Esophagus squamous epithelium (tissue), 5 donors: ENCODE measurements around the gene TMBIM6. TPM values are rescaled to one million over a fixed set of nuclear protein-coding genes. Genes with fewer than 3 reads are reported as not detected.

Source experiments
- DNase-seq: peaks from one replicate; lab custom pipeline; 2025; lab: John Stamatoyannopoulos, UW
- H3K27ac ChIP-seq, 4 donors: fragments of 200-600 bp; sonication (generic); one replicate each; pipeline ENCODE4 v1.5.1; 2016 to 2019; ENCODE audit warnings: mild to moderate bottlenecking in 1 of 4
- H3K27me3 ChIP-seq, 4 donors: fragments of 200-600 bp; sonication (generic); 1 replicate in 3 of 4; 2 replicates in 1 of 4; pipeline versions ENCODE4 v1.5.1 to v1.6.0; 2017 to 2021; ENCODE audit warnings: antibody characterized with exemption in 1 of 4
- H3K36me3 ChIP-seq, 3 donors: fragments of 200-600 bp; sonication (generic); one replicate each; pipeline ENCODE4 v1.5.1; 2016 to 2019
- H3K4me1 ChIP-seq, 3 donors: fragments of 200-600 bp; sonication (generic); one replicate each; pipeline ENCODE4 v1.5.1; 2017 to 2019
- H3K4me3 ChIP-seq, 4 donors: fragments of 200-600 bp; sonication (generic); 1 replicate in 3 of 4; 2 replicates in 1 of 4; pipeline ENCODE4 v1.5.1; 2016 to 2019; ENCODE audit warnings: mild to moderate bottlenecking in 2 of 4, moderate library complexity in 1 of 4
- H3K9me3 ChIP-seq, 3 donors: fragments of 200-600 bp; sonication (generic); one replicate each; pipeline ENCODE4 v1.5.1; 2016 to 2019
- POLR2A ChIP-seq, 4 donors: fragments of 450-650 bp; IDR thresholded peaks; one replicate each; pipeline ENCODE4 v1.6.1; 2017; ENCODE audit warnings: antibody characterized with exemption in 4 of 4, mild to moderate bottlenecking in 4 of 4, moderate library complexity in 3 of 4
- WGBS, 2 donors: methylation state at CpG; one replicate each; pipeline ENCODE4 v1.1.5; 2018; 5-methylcytosine and 5-hydroxymethylcytosine counted together
- intact Hi-C: fragments of 100-400 bp; cut with DNase I; formaldehyde crosslinking; loops from one replicate; pipeline ENCODE4 v1.15.0; 2022
- small RNA-seq, 4 donors: library from RNA; depleted of rRNA; stranded (forward); fragments of <200 nt; gene quantifications; one replicate each; pipeline ENCODE3, GENCODE V24; 2016
- total RNA-seq, 4 donors: library from RNA; depleted of rRNA; stranded (reverse); fragments of >200 nt; gene quantifications; one replicate each; pipeline ENCODE4 v1.1.0, GENCODE V29; 2016
- TF ChIP-seq, protein P1 (sequence below), 6 experiments: fragments of 450-650 bp in 4 of 6; fragments of 200-600 bp in 2 of 6; sonication (generic) in 2 of 6; IDR thresholded peaks; one replicate each; pipeline ENCODE4 v1.5.1; 2016 to 2019; ENCODE audit warnings: antibody characterized with exemption in 6 of 6, mild to moderate bottlenecking in 4 of 6, moderate library complexity in 4 of 6
- donor health status: DM: yes; HTN: yes; CAD: no.

The TMBIM6 gene
- total RNA-seq, 4 donors from 2014 or later: 307 to 444 (median 343) TPM

DNA sequence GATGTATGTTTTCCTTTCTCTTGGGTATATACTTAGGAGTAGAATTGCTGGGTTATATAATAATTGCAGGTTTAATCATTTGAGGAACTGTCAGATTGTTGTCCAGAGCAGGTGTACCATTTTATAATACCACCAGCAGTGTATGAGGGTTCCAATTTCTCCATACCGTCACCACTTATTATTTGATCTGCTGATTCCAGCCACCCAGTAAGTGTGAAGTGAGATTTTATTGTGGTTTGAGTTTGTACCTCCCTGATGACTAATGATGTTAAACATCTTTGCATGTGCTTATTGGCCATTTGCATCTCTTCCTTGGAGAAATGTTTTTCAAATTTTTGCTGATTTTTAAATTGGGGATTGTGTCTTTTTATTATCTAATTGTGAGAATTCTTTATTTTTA is 71.8 kb downstream of the TMBIM6 start:
- no peaks in the 10 kb centered on the region for H3K9me3 ChIP-seq
- no peak for TF ChIP-seq POLR2A (IDR thresholded peaks at IDR 0.05)
- TF ChIP-seq, protein P1, sequence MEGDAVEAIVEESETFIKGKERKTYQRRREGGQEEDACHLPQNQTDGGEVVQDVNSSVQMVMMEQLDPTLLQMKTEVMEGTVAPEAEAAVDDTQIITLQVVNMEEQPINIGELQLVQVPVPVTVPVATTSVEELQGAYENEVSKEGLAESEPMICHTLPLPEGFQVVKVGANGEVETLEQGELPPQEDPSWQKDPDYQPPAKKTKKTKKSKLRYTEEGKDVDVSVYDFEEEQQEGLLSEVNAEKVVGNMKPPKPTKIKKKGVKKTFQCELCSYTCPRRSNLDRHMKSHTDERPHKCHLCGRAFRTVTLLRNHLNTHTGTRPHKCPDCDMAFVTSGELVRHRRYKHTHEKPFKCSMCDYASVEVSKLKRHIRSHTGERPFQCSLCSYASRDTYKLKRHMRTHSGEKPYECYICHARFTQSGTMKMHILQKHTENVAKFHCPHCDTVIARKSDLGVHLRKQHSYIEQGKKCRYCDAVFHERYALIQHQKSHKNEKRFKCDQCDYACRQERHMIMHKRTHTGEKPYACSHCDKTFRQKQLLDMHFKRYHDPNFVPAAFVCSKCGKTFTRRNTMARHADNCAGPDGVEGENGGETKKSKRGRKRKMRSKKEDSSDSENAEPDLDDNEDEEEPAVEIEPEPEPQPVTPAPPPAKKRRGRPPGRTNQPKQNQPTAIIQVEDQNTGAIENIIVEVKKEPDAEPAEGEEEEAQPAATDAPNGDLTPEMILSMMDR (IDR thresholded peaks at IDR 0.05): no peak
- H3K27ac ChIP-seq: no peak overlapping the region
- intact Hi-C loops: no loop called here
- no peak overlapping the region for H3K4me3 ChIP-seq
- peaks cover 4 to 31% (median 22%) of the 10 kb centered on the region in 3 donors for H3K4me1 ChIP-seq
- 80 to 82% methylated on average over 1 of the region's 1 CpG for WGBS, 2 donors
- no peak for DNase-seq
- H3K27me3 ChIP-seq: no peaks in the 10 kb centered on the region
- H3K36me3 ChIP-seq: no peaks in the 10 kb centered on the region

Small RNA genes within 50 kb of the gene (small RNA-seq; reads per million reads assigned to genes)
- 0 reads per million in 4 donors for gene AC020612.2
- gene LSM6P2: 0 reads per million in 4 donors

Other genes with a start within 250 kb of the TMBIM6 start
- gene KCNH3, start 202.5 kb upstream of the TMBIM6 start, total RNA-seq: under 1 TPM in 1 of 4 donors, not detected in 3; 0.38 TPM
- gene MCRS1, start 173.4 kb upstream of the TMBIM6 start, total RNA-seq: 10 to 100 TPM; 38.8 to 54.2 (median 45.0) TPM
- 1 to 10 TPM in 1 of 4 donors, under 1 TPM in 1, not detected in 2; 0.19 to 1.1 TPM for gene FAM186B, start 135.9 kb upstream of the TMBIM6 start, total RNA-seq
- 10 to 100 TPM in 2 of 4 donors, 1 to 10 TPM in 2; 5.2 to 14.5 (median 10.2) TPM for gene PRPF40B, start 118.0 kb upstream of the TMBIM6 start, total RNA-seq
- 1 to 10 TPM; 5.2 to 7.6 (median 5.8) TPM for gene FMNL3, start 34.2 kb upstream of the TMBIM6 start, total RNA-seq
- 10 to 100 TPM in 1 of 4 donors, 1 to 10 TPM in 3; 3.2 to 10.5 (median 8.0) TPM for gene NCKAP5L, start 86.9 kb downstream of the TMBIM6 start, total RNA-seq
- gene BCDIN3D, start 101.5 kb downstream of the TMBIM6 start, total RNA-seq: 1 to 10 TPM; 2.5 to 4.8 (median 3.0) TPM
- gene FAIM2, start 162.3 kb downstream of the TMBIM6 start, total RNA-seq: 1 to 10 TPM in 1 of 4 donors, under 1 TPM in 3; 0.13 to 2.9 (median 0.23) TPM
- gene AQP2, start 209.2 kb downstream of the TMBIM6 start, total RNA-seq: not detected
- 10 to 100 TPM in 3 of 4 donors, 1 to 10 TPM in 1; 4.7 to 42.2 (median 18.6) TPM for gene AQP5, start 220.3 kb downstream of the TMBIM6 start, total RNA-seq
- not detected for gene AQP6, start 231.4 kb downstream of the TMBIM6 start, total RNA-seq